IPS-18a (cell line): ENCODE results near the gene AGBL4.

Experiments
- H3K27ac ChIP-seq: one replicate; pipeline ENCODE4 v1.5.1; 2013; ENCODE audit warnings: low read length
- H3K27me3 ChIP-seq: one replicate; pipeline ENCODE4 v1.6.1; 2013; ENCODE audit warnings: mild to moderate bottlenecking, low read length; ENCODE audit not compliant: control insufficient read depth, insufficient read depth
- H3K36me3 ChIP-seq: one replicate; pipeline ENCODE4 v1.6.1; 2013; ENCODE audit warnings: low read depth, low read length; ENCODE audit not compliant: control insufficient read depth
- H3K4me1 ChIP-seq: one replicate; pipeline ENCODE4 v1.6.1; 2013; ENCODE audit warnings: low read depth, low read length; ENCODE audit not compliant: control insufficient read depth
- H3K4me3 ChIP-seq: one replicate; pipeline ENCODE4 v1.5.1; 2013; ENCODE audit warnings: low read length
- H3K9ac ChIP-seq: one replicate; pipeline ENCODE4 v1.6.1; 2013; ENCODE audit warnings: mild to moderate bottlenecking, low read length, moderate library complexity
- H3K9me3 ChIP-seq: one replicate; pipeline ENCODE4 v1.6.1; 2013; ENCODE audit warnings: low read depth, low read length; ENCODE audit not compliant: control insufficient read depth

The AGBL4 gene

GRCh38 chr1:48657413-48657812 lies 1366.3 kb downstream of the AGBL4 start:
- Histone ChIP-seq H3K9ac (no peak overlapping the region), H3K36me3 (no peaks in the 10 kb centered on the region), H3K27me3 (no peaks in the 10 kb centered on the region), H3K4me1 (no peaks in the 10 kb centered on the region), H3K27ac (no peak overlapping the region), H3K9me3 (no peaks in the 10 kb centered on the region), H3K4me3 (no peak overlapping the region)

- Histone ChIP-seq H3K9me3 (no peaks in the 10 kb centered on the region), H3K27ac (no peak overlapping the region), H3K4me1 (no peaks in the 10 kb centered on the region), H3K36me3 (no peaks in the 10 kb centered on the region), H3K27me3 (no peaks in the 10 kb centered on the region), H3K4me3 (no peak overlapping the region), H3K9ac (no peak overlapping the region)
Observed at GRCh38 chr1:48654606-48655210, 1369.0 kb downstream of the AGBL4 start.

- Histone ChIP-seq H3K9ac (no peak overlapping the region), H3K4me1 (no peaks in the 10 kb centered on the region), H3K4me3 (no peak overlapping the region), H3K9me3 (no peaks in the 10 kb centered on the region), H3K27me3 (no peaks in the 10 kb centered on the region), H3K27ac (no peak overlapping the region), H3K36me3 (no peaks in the 10 kb centered on the region)
Observed at GRCh38 chr1:48652334-48652733, 1371.4 kb downstream of the AGBL4 start.

DNA sequence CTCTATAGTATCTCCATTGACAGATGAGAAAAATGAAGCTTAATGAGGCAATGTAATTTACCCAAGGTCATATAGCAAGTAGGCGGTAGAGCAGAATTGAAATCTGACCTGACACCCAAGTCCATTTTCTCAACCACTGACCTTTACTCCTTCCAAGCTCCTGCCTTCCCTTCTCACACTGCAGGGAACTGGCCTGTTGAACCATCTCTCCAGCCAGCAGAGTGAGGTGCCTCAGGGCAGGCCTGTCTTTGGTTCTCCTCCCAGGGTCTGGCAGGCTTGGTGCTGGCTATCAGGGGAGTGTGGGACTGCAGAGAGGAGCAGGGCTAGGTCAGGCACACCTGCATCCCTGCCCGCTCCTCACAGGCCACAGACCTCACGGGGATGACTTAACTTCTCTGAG lies 1373.9 kb downstream of the AGBL4 start:
- Histone ChIP-seq H3K36me3 (no peaks in the 10 kb centered on the region), H3K9me3 (no peaks in the 10 kb centered on the region), H3K9ac (no peak overlapping the region), H3K4me3 (no peak overlapping the region), H3K4me1 (peaks cover 12% of the 10 kb centered on the region), H3K27me3 (no peaks in the 10 kb centered on the region), H3K27ac (no peak overlapping the region)

GRCh38 chr1:48645883-48646282 lies 1377.9 kb downstream of the AGBL4 start:
- no peak overlapping the region for H3K27ac ChIP-seq
- H3K4me1 ChIP-seq, result peaks cover 12% of the 10 kb centered on the region
- H3K9ac ChIP-seq, result no peak overlapping the region

GRCh38 chr1:48644905-48645605 lies 1378.7 kb downstream of the AGBL4 start:
- Histone ChIP-seq H3K27me3 (no peaks in the 10 kb centered on the region), H3K27ac (no peak overlapping the region), H3K9ac (no peak overlapping the region), H3K9me3 (no peaks in the 10 kb centered on the region), H3K4me1 (peaks cover 12% of the 10 kb centered on the region), H3K4me3 (no peak overlapping the region), H3K36me3 (no peaks in the 10 kb centered on the region)

More at GRCh38 chr1:48645883-48646282, 1377.9 kb downstream of the AGBL4 start:
- Histone ChIP-seq H3K27me3 (no peaks in the 10 kb centered on the region), H3K4me3 (no peak overlapping the region), H3K36me3 (no peaks in the 10 kb centered on the region), H3K9me3 (no peaks in the 10 kb centered on the region)

DNA sequence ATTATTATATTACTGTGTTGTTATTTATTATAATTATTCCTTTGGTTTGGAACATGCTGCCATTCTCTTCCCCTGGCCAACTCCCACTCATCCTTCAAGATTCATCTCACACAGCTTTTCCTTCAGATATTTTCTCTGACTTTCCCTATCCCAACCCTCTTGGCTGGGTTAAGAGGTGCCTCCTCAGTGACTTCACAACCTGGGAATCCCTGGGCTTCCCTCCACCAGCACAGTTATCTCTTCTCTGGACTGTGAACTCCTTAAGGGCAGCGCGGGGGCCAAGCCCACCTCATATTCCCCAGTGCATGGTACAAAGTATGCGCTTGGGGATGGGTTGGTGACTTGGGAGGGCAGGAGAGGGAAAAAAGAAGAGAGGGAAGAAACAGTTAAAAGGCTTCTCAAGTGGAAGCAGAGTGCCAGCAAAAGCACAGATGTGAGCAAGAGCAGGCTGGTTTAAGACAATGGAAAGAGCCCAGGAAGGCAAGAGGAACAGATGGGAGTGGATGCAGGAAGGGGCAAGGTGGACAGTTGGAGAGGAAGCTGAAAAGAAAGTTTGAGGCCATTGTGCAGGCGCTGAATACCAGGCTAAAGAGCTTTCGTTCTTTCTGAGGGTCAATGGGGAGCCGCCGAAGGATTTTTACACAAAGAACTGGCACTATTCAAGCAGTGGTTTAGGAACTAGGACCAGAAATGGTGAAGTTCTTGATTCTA lies 1379.4 kb downstream of the AGBL4 start:
- no peak overlapping the region for H3K4me3 ChIP-seq
- no peak overlapping the region for H3K27ac ChIP-seq
- H3K9ac ChIP-seq, result no peak overlapping the region
- peaks cover 12% of the 10 kb centered on the region for H3K4me1 ChIP-seq
- H3K27me3 ChIP-seq, result no peaks in the 10 kb centered on the region
- no peaks in the 10 kb centered on the region for H3K36me3 ChIP-seq
- H3K9me3 ChIP-seq, result no peaks in the 10 kb centered on the region

DNA sequence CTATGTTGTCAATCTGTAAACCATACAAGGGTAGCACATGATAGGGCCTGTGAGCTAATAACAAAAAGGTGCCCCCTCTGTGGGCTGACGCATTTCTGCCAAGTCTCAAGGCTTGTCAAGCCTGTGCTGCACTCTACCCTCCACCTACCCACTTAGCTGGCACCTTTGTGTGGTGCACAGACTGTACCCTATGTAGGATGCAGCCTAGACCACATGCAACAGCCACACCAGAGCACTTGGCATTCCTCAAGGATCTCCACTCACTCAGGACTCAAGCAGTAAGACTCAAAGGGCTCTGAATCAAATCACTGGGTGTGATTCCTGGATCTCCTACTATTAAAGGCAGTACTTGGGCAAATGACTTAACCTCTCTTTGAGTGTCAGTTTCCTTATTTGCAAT lies 1380.6 kb downstream of the AGBL4 start:
- peaks cover 12% of the 10 kb centered on the region for H3K4me1 ChIP-seq
- no peaks in the 10 kb centered on the region for H3K9me3 ChIP-seq
- H3K36me3 ChIP-seq, result no peaks in the 10 kb centered on the region
- H3K4me3 ChIP-seq, result no peak overlapping the region
- H3K27ac ChIP-seq, result no peak overlapping the region
- H3K9ac ChIP-seq, result no peak overlapping the region
- H3K27me3 ChIP-seq, result no peaks in the 10 kb centered on the region

DNA sequence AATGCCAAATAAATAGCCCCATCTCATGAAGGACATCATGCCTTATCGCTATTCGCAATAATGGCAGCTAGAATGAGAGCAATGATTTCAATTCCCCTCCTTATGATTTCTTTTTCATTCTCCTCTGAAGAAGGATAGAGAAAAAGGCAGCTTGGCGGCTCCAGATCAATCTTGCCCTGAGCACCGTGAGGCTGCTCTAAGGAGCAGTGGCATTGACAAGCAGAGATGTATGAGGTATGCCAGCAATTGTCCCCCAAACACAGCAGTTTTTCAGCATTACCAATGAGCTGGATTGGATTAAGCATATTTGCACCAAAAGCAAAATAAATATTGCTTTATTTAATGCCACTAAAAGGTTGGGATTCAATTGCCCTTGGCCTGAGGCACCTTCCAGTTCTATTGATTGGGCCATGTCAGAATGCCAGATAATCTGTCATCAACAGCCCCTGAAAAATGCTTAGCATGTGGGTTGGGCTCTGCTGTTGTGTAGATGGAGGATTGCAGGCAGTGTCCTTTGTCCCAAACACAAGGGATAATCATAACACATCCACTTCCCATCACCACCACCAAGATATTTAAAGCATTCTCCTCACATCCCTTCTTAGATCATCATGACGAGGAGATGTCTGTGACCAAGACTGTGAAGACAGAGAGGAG lies 1382.8 kb downstream of the AGBL4 start:
- H3K27ac ChIP-seq, result no peak overlapping the region
- no peaks in the 10 kb centered on the region for H3K27me3 ChIP-seq
- H3K9ac ChIP-seq, result no peak overlapping the region
- no peaks in the 10 kb centered on the region for H3K9me3 ChIP-seq
- H3K36me3 ChIP-seq, result no peaks in the 10 kb centered on the region
- peaks cover 7% of the 10 kb centered on the region for H3K4me1 ChIP-seq
- no peak overlapping the region for H3K4me3 ChIP-seq

DNA sequence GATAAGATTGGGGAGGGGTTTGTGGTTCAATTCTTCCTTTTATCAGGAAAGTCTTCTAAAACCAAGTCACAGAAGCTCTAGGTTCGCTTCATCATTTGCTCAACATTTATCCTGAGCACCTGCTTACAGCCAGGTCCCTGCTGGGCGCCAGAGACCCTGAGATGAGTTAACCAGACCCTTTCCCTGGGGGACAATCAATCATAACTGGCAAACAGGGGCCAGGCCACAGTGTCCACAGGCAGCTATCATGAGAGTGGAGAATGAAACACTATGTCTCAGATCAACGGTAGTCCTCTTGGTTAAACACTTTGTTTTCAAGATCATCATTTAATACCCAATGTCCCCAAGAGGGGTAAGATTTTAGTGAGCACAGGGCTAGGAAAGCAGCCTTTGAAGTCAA lies 1393.9 kb downstream of the AGBL4 start:
- Histone ChIP-seq H3K36me3 (no peaks in the 10 kb centered on the region), H3K4me3 (no peak overlapping the region), H3K9ac (no peak overlapping the region), H3K27ac (no peak overlapping the region), H3K4me1 (no peaks in the 10 kb centered on the region), H3K27me3 (no peaks in the 10 kb centered on the region), H3K9me3 (no peaks in the 10 kb centered on the region)

DNA sequence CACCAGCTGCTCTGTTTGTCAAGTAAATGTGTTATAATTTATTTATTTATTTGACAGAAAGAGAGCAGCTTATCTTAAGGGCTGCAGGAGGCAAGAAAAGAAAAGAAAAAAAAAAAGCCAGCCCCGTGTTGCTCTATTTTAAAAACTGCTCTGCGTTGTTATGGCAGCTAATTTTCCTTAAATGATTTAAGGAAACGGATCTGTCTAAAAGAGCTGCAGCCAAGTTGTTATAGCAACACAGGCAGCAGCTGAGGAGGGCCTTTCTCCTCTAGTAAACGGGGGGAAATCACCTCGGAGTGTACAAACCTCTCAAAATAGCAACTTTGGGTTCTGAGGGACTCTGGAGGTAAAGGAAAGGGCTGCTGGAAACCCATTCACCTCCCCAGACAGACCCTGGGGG lies 1396.3 kb downstream of the AGBL4 start:
- no peak overlapping the region for H3K9ac ChIP-seq
- no peaks in the 10 kb centered on the region for H3K9me3 ChIP-seq
- H3K27ac ChIP-seq, result no peak overlapping the region
- H3K36me3 ChIP-seq, result no peaks in the 10 kb centered on the region
- H3K4me3 ChIP-seq, result no peak overlapping the region
- no peaks in the 10 kb centered on the region for H3K27me3 ChIP-seq
- H3K4me1 ChIP-seq, result no peaks in the 10 kb centered on the region
